Uterus (tissue), 2 donors: ENCODE results near the gene TBX6.

Source experiments
- POLR2A ChIP-seq, 2 donors: fragments of 450-650 bp; IDR thresholded peaks; one replicate each; pipeline ENCODE4 v1.6.1; 2016; ENCODE audit warnings: antibody characterized with exemption in 2 of 2, mild to moderate bottlenecking in 1 of 2, moderate library complexity in 1 of 2
- TF ChIP-seq, protein P1 (sequence below), 4 experiments: fragments of 200-600 bp in 2 of 4; fragments of 450-650 bp in 2 of 4; sonication (generic) in 2 of 4; IDR thresholded peaks; one replicate each; pipeline ENCODE4 v1.5.1; 2016 to 2019; ENCODE audit warnings: antibody characterized with exemption in 4 of 4, mild to moderate bottlenecking in 2 of 4, moderate library complexity in 1 of 4

GRCh38 chr16:30087181-30087898 lies 4.4 kb downstream of the TBX6 start:
- TF ChIP-seq, protein P1, sequence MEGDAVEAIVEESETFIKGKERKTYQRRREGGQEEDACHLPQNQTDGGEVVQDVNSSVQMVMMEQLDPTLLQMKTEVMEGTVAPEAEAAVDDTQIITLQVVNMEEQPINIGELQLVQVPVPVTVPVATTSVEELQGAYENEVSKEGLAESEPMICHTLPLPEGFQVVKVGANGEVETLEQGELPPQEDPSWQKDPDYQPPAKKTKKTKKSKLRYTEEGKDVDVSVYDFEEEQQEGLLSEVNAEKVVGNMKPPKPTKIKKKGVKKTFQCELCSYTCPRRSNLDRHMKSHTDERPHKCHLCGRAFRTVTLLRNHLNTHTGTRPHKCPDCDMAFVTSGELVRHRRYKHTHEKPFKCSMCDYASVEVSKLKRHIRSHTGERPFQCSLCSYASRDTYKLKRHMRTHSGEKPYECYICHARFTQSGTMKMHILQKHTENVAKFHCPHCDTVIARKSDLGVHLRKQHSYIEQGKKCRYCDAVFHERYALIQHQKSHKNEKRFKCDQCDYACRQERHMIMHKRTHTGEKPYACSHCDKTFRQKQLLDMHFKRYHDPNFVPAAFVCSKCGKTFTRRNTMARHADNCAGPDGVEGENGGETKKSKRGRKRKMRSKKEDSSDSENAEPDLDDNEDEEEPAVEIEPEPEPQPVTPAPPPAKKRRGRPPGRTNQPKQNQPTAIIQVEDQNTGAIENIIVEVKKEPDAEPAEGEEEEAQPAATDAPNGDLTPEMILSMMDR (IDR thresholded peaks at IDR 0.05) = no peak
- no peak for TF ChIP-seq POLR2A (IDR thresholded peaks at IDR 0.05)
